MCF 10A (cell line): ENCODE data around the gene MAB21L1. TPM values are rescaled to one million over a fixed set of nuclear protein-coding genes. Genes with fewer than 3 reads are reported as not detected.

Experiments used
- BruUV-seq: library from RNA; stranded (reverse); fragments of 400-500 nt; replicated peaks from 2 replicates; lab custom pipeline; 2021; lab: Mats Ljungman, UMichigan
- CTCF ChIA-PET: fragments of 300-600 bp; sonication (Branson Sonifier 250); formaldehyde crosslinking; extraction: SDS; loops from one replicate; lab custom pipeline; 2021; ENCODE audit warnings: antibody characterized with exemption, inconsistent platforms; lab: Yijun Ruan, JAX
- POLR2A ChIA-PET: fragments of 300-600, 350-650 bp; sonication (Branson Sonifier 250); formaldehyde crosslinking; extraction: SDS; loops from one replicate; lab custom pipeline; 2020; ENCODE audit warnings: antibody characterized with exemption, inconsistent platforms; lab: Yijun Ruan, JAX
- DNase-seq: peaks from one replicate; pipeline ENCODE4 v3.0.0-alpha.2; 2018; ENCODE audit not compliant: unreplicated experiment
- H3K27ac Mint-ChIP-seq: one replicate; pipeline ENCODE4 v1.8.0; 2022; ENCODE audit warnings: mild to moderate bottlenecking, low read depth, mixed read lengths; ENCODE audit not compliant: unreplicated experiment
- H3K27me3 Mint-ChIP-seq: one replicate; pipeline ENCODE4 v1.8.0; 2022; ENCODE audit warnings: mixed read lengths; ENCODE audit not compliant: insufficient read depth, unreplicated experiment
- H3K36me3 Mint-ChIP-seq: one replicate; pipeline ENCODE4 v1.8.0; 2022; ENCODE audit warnings: mild to moderate bottlenecking, moderate library complexity, mixed read lengths; ENCODE audit not compliant: insufficient read depth, unreplicated experiment
- H3K4me1 Mint-ChIP-seq: one replicate; pipeline ENCODE4 v1.8.0; 2022; ENCODE audit warnings: mixed read lengths; ENCODE audit not compliant: insufficient read depth, unreplicated experiment
- H3K4me3 Mint-ChIP-seq: one replicate; pipeline ENCODE4 v1.8.0; 2022; ENCODE audit warnings: mild to moderate bottlenecking, moderate library complexity, mixed read lengths; ENCODE audit not compliant: unreplicated experiment
- H3K9me3 Mint-ChIP-seq: one replicate; pipeline ENCODE4 v1.8.0; 2022; ENCODE audit warnings: mixed read lengths; ENCODE audit not compliant: unreplicated experiment
- intact Hi-C: fragments of 100-400 bp; cut with micrococcal nuclease; formaldehyde crosslinking; loops from 2 replicates; pipeline ENCODE4 v1.14.1; 2022
- total RNA-seq: library from RNA; stranded (reverse); gene quantifications from 2 replicates; pipeline ENCODE4 v1.2.3, GENCODE V29; 2022
- TF ChIP-seq, protein P1 (sequence below): fragments of 200-600 bp; IDR thresholded peaks from one replicate; pipeline ENCODE4 v1.8.0; 2022; ENCODE audit warnings: antibody characterized with exemption, mild to moderate bottlenecking; ENCODE audit not compliant: unreplicated experiment

The MAB21L1 gene
- total RNA-seq, 1 experiment from 2014 or later = not detected

DNA sequence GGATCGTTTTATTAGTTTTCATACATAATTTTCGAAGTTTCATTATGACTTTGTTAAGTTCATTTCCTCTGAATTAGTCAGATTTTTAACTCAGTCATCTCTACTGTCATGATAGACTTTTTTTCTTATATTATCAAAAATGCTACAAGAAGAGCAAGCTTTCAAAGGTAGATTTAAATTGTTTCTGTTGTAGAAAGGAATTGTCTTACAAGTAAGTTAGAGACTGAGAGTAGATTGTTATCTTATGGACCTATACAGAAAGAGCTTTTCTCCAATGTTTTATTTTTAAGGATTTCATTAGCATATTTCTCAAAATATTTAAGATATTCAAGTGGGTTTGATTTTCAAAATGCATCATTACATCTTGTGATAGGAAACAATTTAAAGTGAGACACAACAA is 2.7 kb downstream of the MAB21L1 start:
- no peaks in the 10 kb centered on the region for H3K27me3 Mint-ChIP-seq
- BruUV-seq = no TSS peak
- no peaks in the 10 kb centered on the region for H3K9me3 Mint-ChIP-seq
- no peak overlapping the region for H3K4me3 Mint-ChIP-seq
- H3K27ac Mint-ChIP-seq = no peak overlapping the region
- no peaks in the 10 kb centered on the region for H3K4me1 Mint-ChIP-seq
- DNase-seq = no peak
- TF ChIP-seq, protein P1, sequence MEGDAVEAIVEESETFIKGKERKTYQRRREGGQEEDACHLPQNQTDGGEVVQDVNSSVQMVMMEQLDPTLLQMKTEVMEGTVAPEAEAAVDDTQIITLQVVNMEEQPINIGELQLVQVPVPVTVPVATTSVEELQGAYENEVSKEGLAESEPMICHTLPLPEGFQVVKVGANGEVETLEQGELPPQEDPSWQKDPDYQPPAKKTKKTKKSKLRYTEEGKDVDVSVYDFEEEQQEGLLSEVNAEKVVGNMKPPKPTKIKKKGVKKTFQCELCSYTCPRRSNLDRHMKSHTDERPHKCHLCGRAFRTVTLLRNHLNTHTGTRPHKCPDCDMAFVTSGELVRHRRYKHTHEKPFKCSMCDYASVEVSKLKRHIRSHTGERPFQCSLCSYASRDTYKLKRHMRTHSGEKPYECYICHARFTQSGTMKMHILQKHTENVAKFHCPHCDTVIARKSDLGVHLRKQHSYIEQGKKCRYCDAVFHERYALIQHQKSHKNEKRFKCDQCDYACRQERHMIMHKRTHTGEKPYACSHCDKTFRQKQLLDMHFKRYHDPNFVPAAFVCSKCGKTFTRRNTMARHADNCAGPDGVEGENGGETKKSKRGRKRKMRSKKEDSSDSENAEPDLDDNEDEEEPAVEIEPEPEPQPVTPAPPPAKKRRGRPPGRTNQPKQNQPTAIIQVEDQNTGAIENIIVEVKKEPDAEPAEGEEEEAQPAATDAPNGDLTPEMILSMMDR = no peak
- CTCF ChIA-PET = no interaction called here
- intact Hi-C loops = no loop called here
- POLR2A ChIA-PET = no interaction called here
- no peaks in the 10 kb centered on the region for H3K36me3 Mint-ChIP-seq

DNA sequence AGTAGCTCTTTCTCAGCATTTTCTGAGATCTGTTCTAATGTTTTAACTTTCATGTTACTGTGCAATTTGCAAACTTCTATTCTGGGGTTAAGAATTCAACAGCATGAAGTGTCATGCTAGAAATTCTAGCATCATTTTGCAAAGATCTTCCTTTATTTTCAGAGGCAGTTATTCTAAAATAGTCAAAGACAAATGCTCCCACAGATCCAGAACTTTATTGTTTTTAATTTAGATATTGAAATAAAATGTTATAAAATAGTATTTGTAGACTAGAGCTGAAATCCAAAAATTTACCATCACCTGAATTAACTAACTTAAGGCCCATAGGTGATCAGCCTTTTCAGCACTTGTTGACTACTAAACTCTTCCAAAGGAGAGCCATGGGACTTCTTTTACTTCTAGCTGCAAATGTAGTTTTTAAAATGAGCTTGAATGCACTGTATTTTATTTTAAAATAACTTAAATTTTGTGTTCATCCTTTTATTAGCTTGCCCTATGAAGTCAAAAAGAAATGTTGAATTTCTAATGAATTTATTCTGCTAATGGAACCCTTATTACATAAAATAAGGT is 3.2 kb downstream of the MAB21L1 start:
- CTCF ChIA-PET = no interaction called here
- TF ChIP-seq, protein P1 = no peak
- POLR2A ChIA-PET = no interaction called here
- intact Hi-C loops = no loop called here
- Mint-ChIP-seq H3K27ac (no peak overlapping the region), H3K4me1 (no peaks in the 10 kb centered on the region), H3K36me3 (no peaks in the 10 kb centered on the region), H3K4me3 (no peak overlapping the region), H3K9me3 (no peaks in the 10 kb centered on the region), H3K27me3 (no peaks in the 10 kb centered on the region)
- DNase-seq = no peak
- BruUV-seq = no TSS peak

DNA sequence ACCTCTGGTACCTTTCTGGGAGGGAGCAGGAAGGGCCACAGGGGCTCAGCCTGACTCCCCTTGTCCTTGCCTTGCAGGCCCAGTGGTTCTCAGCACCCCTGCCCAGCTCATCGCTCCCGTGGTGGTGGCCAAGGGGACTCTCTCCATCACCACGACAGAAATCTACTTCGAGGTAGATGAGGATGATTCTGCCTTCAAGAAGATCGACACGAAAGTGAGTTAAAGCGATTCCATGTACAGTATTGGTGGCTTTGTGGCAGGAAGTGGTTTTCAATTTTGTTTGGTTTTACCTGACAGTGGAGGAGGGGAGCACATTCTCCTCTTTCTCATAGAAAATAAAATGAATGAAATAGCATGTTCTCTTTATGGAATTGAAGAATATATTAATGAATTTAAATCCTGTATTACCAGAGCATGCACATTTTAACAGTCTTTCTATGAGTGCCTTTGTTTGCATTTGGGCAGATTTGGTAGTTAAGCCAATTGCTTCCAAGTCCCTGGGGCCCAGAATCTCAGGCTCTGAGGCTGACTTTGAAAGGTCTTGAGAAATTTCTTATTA is 4.1 kb downstream of the MAB21L1 start:
- H3K27ac Mint-ChIP-seq = no peak overlapping the region
- no peaks in the 10 kb centered on the region for H3K9me3 Mint-ChIP-seq
- intact Hi-C loops = no loop called here
- H3K36me3 Mint-ChIP-seq = no peaks in the 10 kb centered on the region
- TF ChIP-seq, protein P1 = no peak
- DNase-seq = no peak
- BruUV-seq = no TSS peak
- no peak overlapping the region for H3K4me3 Mint-ChIP-seq
- ChIA-PET CTCF (no interaction called here), POLR2A (no interaction called here)
- no peaks in the 10 kb centered on the region for H3K27me3 Mint-ChIP-seq
- H3K4me1 Mint-ChIP-seq = no peaks in the 10 kb centered on the region

DNA sequence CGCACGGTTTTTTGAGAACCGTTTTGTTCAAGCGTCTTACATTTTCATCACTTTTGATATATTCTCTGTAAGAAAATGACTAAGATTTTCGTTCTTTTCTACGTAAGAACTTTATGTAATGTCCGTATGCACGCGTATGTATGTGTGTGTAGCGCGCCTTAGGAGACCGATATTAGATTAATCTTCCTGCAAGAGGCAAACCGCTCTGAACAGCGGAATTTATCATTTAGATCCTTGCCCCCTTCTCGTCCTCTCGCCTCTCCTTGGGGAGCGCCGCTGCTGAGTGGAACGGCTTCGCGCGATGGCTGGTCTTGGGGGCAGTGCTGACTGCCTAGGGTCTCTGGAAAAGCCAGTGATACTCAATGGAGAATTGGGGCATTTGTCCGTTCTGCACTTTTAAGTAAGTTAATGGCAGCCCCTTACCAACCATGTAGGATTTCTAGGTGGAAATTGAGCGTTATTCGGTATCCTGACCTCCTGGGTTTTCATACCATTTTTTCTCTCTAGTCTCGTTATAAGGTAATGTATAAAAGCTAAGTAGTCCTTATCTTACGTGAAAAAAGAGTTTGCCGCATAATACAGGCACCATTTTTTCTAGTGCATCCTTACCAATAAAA is 4.7 kb downstream of the MAB21L1 start:
- H3K36me3 Mint-ChIP-seq = no peaks in the 10 kb centered on the region
- no peaks in the 10 kb centered on the region for H3K27me3 Mint-ChIP-seq
- ChIA-PET CTCF (no interaction called here), POLR2A (no interaction called here)
- intact Hi-C loops = no loop called here
- no peaks in the 10 kb centered on the region for H3K9me3 Mint-ChIP-seq
- H3K4me1 Mint-ChIP-seq = no peaks in the 10 kb centered on the region
- no peak overlapping the region for H3K27ac Mint-ChIP-seq
- BruUV-seq = no TSS peak
- DNase-seq = no peak
- no peak overlapping the region for H3K4me3 Mint-ChIP-seq
- TF ChIP-seq, protein P1 = no peak
